H1 (cell line): ENCODE data around the gene ABHD16A.

Source experiments
- EP300 ChIP-seq, 2 experiments: IDR thresholded peaks; 1 replicate in 1 of 2; 2 replicates in 1 of 2; pipeline ENCODE4 v1.6.1; 2011 to 2012; ENCODE audit warnings: low read depth in 2 of 2, low read length in 2 of 2, mild to moderate bottlenecking in 2 of 2, borderline replicate concordance in 1 of 2, inconsistent platforms in 1 of 2, moderate library complexity in 1 of 2
- EZH2 ChIP-seq: fragments of 200-600 bp; sonication (generic); IDR thresholded peaks from 2 replicates; pipeline ENCODE4 v1.7.1; 2012; ENCODE audit warnings: low read depth, mild to moderate bottlenecking, moderate library complexity, low read length, inconsistent platforms; ENCODE audit not compliant: severe bottlenecking
- TCF12 ChIP-seq: IDR thresholded peaks from 2 replicates; pipeline ENCODE4 v1.6.1; 2011; ENCODE audit warnings: low read depth, mild to moderate bottlenecking, low read length
- YY1 ChIP-seq: IDR thresholded peaks from 2 replicates; pipeline ENCODE4 v1.6.1; 2011; ENCODE audit warnings: low read depth, mild to moderate bottlenecking, low read length
- TF ChIP-seq, protein P1 (sequence below), 3 experiments: IDR thresholded peaks; 1 replicate in 2 of 3; 2 replicates in 1 of 3; pipeline versions ENCODE4 v1.5.1 to v1.6.1; 2011; ENCODE audit warnings: low read length in 3 of 3, mild to moderate bottlenecking in 3 of 3, inconsistent platforms in 2 of 3, low read depth in 1 of 3, moderate library complexity in 1 of 3; ENCODE audit not compliant: insufficient read depth in 1 of 3; ENCODE audit errors: control extremely low read depth in 1 of 3

DNA sequence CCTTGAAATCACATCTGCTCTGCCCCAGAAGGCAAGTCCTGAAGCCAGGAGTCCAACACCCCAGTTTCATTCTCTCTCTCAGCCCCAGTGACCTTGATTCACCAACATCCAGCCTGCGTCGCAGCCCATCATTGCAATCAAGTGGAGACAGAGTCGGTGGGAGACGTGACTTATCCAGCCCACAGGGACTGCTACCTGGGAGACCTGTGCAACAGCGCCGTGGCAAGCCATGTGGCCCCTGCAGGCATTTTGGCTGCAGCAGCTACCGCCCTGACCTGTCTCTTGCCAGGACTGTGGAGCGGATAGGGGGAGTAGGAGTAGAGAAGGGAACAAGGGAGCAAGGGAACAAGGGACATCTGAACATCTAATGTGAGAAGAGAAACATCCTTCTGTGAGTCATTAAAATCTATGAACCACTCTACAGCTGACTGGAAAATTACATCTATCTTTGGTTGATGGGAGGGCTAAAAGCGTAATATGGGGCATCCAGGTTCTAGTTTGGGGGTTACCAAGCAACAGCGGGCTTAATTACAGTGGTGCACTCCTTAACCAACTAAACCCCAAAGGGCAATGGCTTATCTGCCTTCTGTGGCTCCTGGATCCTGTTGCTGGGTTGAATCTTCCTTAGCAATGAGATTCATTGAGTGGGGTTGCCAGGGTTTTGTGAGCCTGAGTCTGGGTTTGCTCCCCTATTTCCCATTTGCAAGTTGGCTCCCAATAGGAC is 14.5 kb upstream of the ABHD16A start:
- TF ChIP-seq EP300 (IDR thresholded peaks at IDR 0.05; ENCODE audit: borderline replicate concordance in 1 of 2, low read depth in 2 of 2, low read length in 2 of 2) (no peak), TCF12 (no peak), EZH2 (no peak), YY1 (peak; percentile 34; the same call in 1 of the 2 replicates)
- TF ChIP-seq, protein P1, sequence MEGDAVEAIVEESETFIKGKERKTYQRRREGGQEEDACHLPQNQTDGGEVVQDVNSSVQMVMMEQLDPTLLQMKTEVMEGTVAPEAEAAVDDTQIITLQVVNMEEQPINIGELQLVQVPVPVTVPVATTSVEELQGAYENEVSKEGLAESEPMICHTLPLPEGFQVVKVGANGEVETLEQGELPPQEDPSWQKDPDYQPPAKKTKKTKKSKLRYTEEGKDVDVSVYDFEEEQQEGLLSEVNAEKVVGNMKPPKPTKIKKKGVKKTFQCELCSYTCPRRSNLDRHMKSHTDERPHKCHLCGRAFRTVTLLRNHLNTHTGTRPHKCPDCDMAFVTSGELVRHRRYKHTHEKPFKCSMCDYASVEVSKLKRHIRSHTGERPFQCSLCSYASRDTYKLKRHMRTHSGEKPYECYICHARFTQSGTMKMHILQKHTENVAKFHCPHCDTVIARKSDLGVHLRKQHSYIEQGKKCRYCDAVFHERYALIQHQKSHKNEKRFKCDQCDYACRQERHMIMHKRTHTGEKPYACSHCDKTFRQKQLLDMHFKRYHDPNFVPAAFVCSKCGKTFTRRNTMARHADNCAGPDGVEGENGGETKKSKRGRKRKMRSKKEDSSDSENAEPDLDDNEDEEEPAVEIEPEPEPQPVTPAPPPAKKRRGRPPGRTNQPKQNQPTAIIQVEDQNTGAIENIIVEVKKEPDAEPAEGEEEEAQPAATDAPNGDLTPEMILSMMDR (IDR thresholded peaks at IDR 0.05; ENCODE audit: control extremely low read depth in 1 of 3, insufficient read depth in 1 of 3, low read depth in 1 of 3, low read length in 3 of 3) = peak; percentile 52 to 74 (median 72); a peak in 3 of 4 replicates
